Amygdala (tissue), 56 donors: Measurements from ENCODE around the gene XYLT1.
A peak's percentile ranks its signal among the peaks of the same experiment; 100 is the strongest.

Source experiments
- DNase-seq, 56 donors: peaks; one replicate each; lab custom pipeline; 2025; lab: John Stamatoyannopoulos, UW

XYLT1 gene

GRCh38 chr16:17298238-17298637 is 172.5 kb downstream of the XYLT1 start:
- DNase-seq = no peak

GRCh38 chr16:17296431-17296830 is 174.3 kb downstream of the XYLT1 start:
- no peak for DNase-seq

- no peak for DNase-seq
These were observed 174.8 kb downstream of the XYLT1 start for GRCh38 chr16:17295948-17296347.

- DNase-seq = no peak
These were observed 175.9 kb downstream of the XYLT1 start for GRCh38 chr16:17294856-17295255.

- DNase-seq = no peak
These were observed 176.8 kb downstream of the XYLT1 start for GRCh38 chr16:17293813-17294558.

- DNase-seq = no peak
These were observed 179.5 kb downstream of the XYLT1 start for GRCh38 chr16:17291289-17291688.

- no peak for DNase-seq
These were observed 180.8 kb downstream of the XYLT1 start for GRCh38 chr16:17289674-17290635.

GRCh38 chr16:17289050-17289449 is 181.7 kb downstream of the XYLT1 start:
- DNase-seq = no peak

GRCh38 chr16:17287166-17287800 is 183.5 kb downstream of the XYLT1 start:
- no peak for DNase-seq

- no peak for DNase-seq
These were observed 184.3 kb downstream of the XYLT1 start for GRCh38 chr16:17286443-17286842.

- peak in 6 of 56 donors; percentile 4 to 43 (median 12) for DNase-seq
These were observed 187.7 kb downstream of the XYLT1 start for GRCh38 chr16:17283016-17283415.

GRCh38 chr16:17282247-17282646 is 188.5 kb downstream of the XYLT1 start:
- no peak for DNase-seq

GRCh38 chr16:17281052-17281451 is 189.7 kb downstream of the XYLT1 start:
- DNase-seq = no peak

GRCh38 chr16:17278988-17279387 is 191.8 kb downstream of the XYLT1 start:
- DNase-seq = no peak

GRCh38 chr16:17277981-17278381 is 192.8 kb downstream of the XYLT1 start:
- DNase-seq = peak in 23 of 56 donors; percentile 2 to 46 (median 17)

- no peak for DNase-seq
These were observed 194.2 kb downstream of the XYLT1 start for GRCh38 chr16:17276610-17277009.

- DNase-seq = no peak
These were observed 194.7 kb downstream of the XYLT1 start for GRCh38 chr16:17276010-17276530.

- DNase-seq = no peak
These were observed 195.4 kb downstream of the XYLT1 start for GRCh38 chr16:17275076-17276009.

GRCh38 chr16:17273142-17273561 is 197.6 kb downstream of the XYLT1 start:
- peak in 1 of 56 donors; percentile 11 for DNase-seq

- DNase-seq = no peak
These were observed 198.0 kb downstream of the XYLT1 start for GRCh38 chr16:17272716-17273115.
